Activated CD8-positive, alpha-beta memory T cell treated with anti-CD3 and anti-CD28 coated beads for 48 hours (primary cell): Measurements from ENCODE around the gene TRNT1.

Experiments used
- DNase-seq, 3 experiments: peaks; one replicate each; pipeline ENCODE4 v3.0.0-alpha.2; 2020; ENCODE audit warnings: low read depth in 2 of 3, low spot score in 2 of 3

TRNT1 gene

GRCh38 chr3:3177861-3178497 is 51.2 kb downstream of the TRNT1 start:
- no peak for DNase-seq

DNA sequence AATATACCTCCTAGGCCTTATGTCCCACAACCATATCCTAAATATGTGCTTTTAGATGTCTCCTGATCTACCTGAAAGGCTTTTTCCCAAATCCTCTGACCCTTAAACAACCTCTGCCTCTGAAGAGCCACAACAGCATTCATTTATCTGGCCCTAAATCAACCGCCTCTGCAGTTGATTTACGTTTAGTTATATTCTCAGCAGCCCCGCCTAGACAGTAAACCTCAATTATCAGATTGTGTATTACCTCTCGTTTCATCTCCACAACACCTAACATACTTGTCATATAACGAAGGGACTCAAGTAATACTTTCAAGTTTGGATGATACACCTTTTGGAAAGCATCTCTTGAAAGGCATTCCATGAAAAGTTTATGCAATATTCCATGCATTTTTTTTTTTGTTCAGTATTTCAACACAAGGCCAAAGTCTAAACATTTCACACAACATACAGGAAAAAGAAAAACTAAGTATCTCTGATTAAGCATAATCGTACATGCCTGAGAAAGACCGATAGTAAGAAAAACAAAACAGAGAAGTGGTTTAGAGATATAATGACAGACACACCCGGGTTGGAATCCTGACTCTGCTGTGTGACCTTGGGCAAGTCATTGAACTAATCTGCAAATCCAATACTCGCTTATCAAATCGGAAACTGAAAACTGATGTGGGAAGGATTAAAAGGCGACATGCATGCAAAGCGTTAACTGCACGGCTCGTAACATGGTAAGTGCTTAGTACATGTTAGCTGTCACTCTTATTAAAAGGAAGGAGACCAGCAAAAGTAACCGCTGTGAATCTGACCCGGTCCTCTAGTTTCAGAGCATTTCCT is 52.0 kb downstream of the TRNT1 start:
- no peak for DNase-seq

DNA sequence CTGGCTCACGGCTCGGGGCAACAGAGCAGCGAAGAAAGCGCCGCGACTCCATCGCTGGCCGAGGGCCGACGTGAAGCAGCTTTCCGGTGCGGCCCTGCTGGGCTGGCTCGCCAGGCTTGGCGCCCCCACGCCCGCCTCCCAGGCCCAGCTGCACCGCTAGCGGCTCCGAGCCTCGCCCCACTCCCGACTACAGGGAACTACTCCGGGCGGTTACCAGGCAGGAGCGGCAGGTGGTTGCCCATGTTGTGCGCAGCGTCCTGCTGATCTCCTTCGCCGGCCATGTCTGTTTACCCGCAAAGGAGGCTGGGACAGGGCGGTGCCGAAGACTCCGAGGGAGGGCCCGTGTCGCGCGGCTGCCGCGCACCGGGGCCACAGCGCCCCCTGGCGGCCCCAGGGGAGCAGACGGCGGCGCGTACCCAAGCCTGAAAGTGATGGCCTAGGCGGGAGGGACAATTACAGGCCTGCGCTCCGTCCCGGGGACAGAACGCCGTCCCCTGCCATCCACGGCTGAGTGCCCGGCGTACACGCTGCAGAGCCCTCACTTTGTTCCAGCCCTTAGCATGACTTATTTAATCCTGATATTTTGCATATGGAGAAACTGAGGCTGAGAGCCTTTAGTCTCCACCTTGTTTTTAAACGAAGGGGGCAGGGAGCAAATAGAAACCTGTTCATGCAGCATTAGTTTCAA is 52.8 kb downstream of the TRNT1 start, which contains the start of gene CRBN:
TSS of gene CRBN (minus strand) at position 285 of the 688 bp plus-strand sequence. CDS start at position 281, 4 bp downstream.
- DNase-seq: peak; percentile 69 to 81 (median 79)

DNA sequence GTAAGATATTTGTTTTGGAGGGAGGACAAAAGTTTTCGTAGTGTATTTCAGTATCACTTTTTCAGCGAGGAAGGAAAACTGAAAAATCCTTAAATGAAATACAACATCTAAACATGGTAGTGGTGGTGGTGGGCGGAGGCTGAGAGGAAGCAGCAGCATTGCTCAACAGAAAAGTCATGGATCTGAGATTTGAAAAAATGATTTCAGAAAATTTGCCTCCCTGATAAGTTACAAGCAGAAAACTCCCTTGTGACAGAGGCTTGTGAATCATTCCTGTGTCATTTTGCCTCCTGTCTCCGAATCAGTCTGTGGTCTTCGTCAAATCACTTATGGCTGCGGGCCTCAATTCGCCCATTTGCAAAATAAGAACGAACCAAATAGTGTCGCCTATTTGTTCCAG is 53.7 kb downstream of the TRNT1 start:
- no peak for DNase-seq

GRCh38 chr3:3184876-3185275 is 58.1 kb downstream of the TRNT1 start:
- no peak for DNase-seq

DNA sequence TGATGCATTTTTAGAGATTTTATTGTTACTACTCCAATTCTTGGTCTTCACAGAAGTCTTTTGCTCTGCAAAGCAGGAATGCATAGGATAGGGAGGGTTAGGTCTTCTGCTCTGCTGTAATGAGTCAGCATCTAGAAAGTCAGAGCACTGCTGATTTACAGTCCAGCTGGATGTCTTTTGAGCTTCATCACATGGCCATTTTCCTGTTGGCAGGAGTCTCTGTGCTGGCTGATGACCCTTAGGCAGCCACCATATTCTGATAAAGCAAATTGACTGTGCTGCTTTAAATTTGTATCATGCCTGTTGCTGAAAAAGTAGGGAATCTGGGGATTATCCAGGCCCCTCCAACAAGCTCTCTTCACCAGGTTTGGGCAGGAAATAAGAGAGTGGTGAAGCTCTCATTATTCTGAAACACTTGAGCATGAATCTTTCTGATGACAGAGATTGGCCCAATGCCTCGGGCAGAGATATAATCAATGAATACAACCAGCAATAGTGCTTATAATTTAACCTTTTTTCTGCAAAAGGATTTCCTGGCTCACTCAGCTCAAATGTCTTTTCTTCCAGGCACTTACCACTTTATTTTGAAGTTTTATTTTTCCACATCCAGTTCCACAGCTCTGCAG is 62.5 kb downstream of the TRNT1 start:
- no peak for DNase-seq

GRCh38 chr3:3189961-3190360 is 63.2 kb downstream of the TRNT1 start:
- DNase-seq: no peak

DNA sequence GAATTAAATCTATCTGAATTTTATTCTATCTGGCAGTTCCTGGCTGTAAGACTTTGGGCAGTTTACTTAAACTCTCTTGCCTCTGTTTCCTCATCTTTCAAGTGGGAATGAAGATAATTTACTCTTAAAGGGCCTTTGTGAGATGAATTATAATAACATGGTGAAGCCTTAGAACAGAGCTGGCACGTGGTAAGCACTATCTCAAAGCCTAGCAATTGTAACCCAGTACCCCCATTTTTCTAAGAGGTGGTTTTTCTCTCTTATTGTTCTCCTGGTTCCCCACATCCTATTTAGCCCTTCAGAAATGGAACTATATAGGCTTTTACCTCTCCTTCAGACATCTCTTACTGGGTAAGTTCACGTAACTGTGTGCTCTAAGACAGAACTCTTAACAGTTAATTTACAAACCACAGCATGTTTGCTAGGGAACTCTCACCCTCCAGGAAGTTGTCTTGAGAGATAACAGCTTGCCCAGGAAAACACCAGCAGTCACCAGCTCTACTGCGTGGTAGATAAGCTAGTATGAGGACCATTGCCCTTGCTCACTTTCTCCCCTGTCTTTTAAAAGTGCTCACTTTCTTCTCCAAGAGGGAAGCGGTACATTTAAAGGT is 65.0 kb downstream of the TRNT1 start:
- DNase-seq: no peak

- DNase-seq: no peak
Observed at GRCh38 chr3:3192286-3192675, 65.5 kb downstream of the TRNT1 start.

DNA sequence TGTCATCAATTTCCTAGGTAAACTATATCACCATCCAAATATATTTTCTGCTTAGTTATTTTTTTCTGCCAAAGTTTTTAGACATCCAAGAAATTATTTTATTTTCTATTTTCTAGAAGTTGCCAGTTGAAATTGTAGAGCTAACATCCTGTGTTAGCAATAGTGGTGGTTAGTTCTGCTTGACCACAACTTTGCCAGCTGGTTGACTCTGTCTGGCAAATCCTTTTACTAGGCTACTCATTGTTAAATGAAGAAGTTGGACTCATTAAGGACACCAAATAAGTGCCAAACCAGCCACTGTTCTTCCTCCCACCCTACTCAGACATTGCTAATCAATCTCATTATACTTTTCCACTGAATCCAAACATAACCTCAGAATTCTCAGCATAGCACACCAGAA is 68.1 kb downstream of the TRNT1 start:
- no peak for DNase-seq

GRCh38 chr3:3196148-3196861 is 69.6 kb downstream of the TRNT1 start:
- no peak for DNase-seq
